ENCODE data around the gene C2orf15. TPM values are rescaled to one million over a fixed set of nuclear protein-coding genes. Genes with fewer than 3 reads are reported as not detected.

C2orf15 gene
- total RNA-seq, 1 experiment from 2014 or later, result 1.9 TPM

DNA sequence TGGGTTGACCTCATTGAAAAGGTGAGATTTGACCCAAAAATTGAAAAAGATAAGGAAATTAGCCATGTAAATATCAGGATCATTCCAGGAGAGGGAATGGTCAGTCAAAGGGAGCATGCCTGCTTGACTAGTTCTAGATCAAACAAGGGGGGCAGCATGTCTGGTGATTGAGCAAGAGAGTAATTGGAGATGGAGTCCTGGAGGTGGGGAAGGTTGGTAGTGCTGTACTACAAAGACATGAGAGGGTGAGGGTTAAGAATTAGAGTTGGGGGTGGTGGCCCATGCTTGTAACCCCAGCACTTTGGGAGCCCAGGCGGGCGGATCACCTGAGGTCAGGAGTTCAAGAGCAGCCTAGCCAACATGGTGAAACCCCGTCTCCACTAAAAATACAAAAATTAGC lies 41.5 kb downstream of the C2orf15 start (continued):
- TF ChIP-seq, protein P1, sequence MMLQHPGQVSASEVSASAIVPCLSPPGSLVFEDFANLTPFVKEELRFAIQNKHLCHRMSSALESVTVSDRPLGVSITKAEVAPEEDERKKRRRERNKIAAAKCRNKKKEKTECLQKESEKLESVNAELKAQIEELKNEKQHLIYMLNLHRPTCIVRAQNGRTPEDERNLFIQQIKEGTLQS (IDR thresholded peaks at IDR 0.05), result no peak
- TF ChIP-seq SIN3A (IDR thresholded peaks at IDR 0.05; ENCODE audit: low read depth), result no peak
- TF ChIP-seq SP1 (IDR thresholded peaks at IDR 0.05; ENCODE audit: low read depth), result no peak
- no peak for TF ChIP-seq YY1 (IDR thresholded peaks at IDR 0.05; ENCODE audit: extremely low read depth, insufficient replicate concordance, low read depth, low read length)
- no peak for TF ChIP-seq RAD21 (IDR thresholded peaks at IDR 0.05; ENCODE audit: low read depth)
- no peak for TF ChIP-seq TCF7L2 (IDR thresholded peaks at IDR 0.05; ENCODE audit: borderline replicate concordance, extremely low read depth, insufficient read depth, insufficient read length)
- TF ChIP-seq EZH2 (IDR thresholded peaks at IDR 0.05), result no peak
- TF ChIP-seq, protein P2, sequence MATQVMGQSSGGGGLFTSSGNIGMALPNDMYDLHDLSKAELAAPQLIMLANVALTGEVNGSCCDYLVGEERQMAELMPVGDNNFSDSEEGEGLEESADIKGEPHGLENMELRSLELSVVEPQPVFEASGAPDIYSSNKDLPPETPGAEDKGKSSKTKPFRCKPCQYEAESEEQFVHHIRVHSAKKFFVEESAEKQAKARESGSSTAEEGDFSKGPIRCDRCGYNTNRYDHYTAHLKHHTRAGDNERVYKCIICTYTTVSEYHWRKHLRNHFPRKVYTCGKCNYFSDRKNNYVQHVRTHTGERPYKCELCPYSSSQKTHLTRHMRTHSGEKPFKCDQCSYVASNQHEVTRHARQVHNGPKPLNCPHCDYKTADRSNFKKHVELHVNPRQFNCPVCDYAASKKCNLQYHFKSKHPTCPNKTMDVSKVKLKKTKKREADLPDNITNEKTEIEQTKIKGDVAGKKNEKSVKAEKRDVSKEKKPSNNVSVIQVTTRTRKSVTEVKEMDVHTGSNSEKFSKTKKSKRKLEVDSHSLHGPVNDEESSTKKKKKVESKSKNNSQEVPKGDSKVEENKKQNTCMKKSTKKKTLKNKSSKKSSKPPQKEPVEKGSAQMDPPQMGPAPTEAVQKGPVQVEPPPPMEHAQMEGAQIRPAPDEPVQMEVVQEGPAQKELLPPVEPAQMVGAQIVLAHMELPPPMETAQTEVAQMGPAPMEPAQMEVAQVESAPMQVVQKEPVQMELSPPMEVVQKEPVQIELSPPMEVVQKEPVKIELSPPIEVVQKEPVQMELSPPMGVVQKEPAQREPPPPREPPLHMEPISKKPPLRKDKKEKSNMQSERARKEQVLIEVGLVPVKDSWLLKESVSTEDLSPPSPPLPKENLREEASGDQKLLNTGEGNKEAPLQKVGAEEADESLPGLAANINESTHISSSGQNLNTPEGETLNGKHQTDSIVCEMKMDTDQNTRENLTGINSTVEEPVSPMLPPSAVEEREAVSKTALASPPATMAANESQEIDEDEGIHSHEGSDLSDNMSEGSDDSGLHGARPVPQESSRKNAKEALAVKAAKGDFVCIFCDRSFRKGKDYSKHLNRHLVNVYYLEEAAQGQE (IDR thresholded peaks at IDR 0.05; ENCODE audit: low read depth), result no peak
- no peak for TF ChIP-seq ZNF274 (IDR thresholded peaks at IDR 0.05; ENCODE audit: low read depth, low read length)
- no peak for TF ChIP-seq JUND (IDR thresholded peaks at IDR 0.05)
- no peak for TF ChIP-seq EGR1 (IDR thresholded peaks at IDR 0.05; ENCODE audit: low read depth)
- TF ChIP-seq CBX3 (IDR thresholded peaks at IDR 0.05; ENCODE audit: low read depth), result no peak

DNA sequence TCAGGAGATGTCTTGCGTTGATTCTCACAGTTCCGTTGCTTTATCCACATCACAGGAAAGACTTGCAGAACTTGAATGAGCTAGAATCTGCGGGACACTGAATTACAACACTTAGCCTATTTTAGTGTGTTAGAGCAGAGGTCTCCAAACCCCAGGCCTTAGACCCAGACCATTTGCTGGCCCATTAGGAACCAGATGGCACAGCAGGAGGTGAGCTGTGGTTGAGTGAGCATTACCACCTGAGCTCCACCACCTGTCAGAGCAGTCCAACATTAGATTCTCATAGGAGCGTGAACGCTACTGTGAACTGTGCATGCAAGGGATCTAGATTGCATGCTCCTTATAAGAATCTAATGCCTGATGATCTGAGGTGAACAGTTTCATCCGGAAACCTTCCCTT lies 43.3 kb downstream of the C2orf15 start:
- no peaks in the 10 kb centered on the region for H3K9me2 ChIP-seq (ENCODE audit: insufficient read depth)
- peaks cover 8 to 19% of the 10 kb centered on the region in 2 experiments; a peak in 3 of 4 replicates for H3K4me1 ChIP-seq (ENCODE audit: control insufficient read depth in 1 of 2, insufficient read depth in 2 of 2, low read length in 2 of 2)
- no peak overlapping the region for H3K4me2 ChIP-seq (ENCODE audit: low read length)
- no peaks in the 10 kb centered on the region for H3K27me3 ChIP-seq (ENCODE audit: insufficient read depth, low read length)
- peaks cover 3 to 15% of the 10 kb centered on the region in 2 experiments; a peak in 3 of 4 replicates for H3K36me3 ChIP-seq (ENCODE audit: control insufficient read depth in 1 of 2, insufficient read depth in 2 of 2, low read length in 2 of 2)
- CTCF ChIA-PET, result no interaction called here
- H3K27ac ChIP-seq (ENCODE audit: low read depth, low read length), result no peak overlapping the region
- RAD21 ChIA-PET (ENCODE audit: low non-redundant PET in 1 of 2, low total read pairs in 2 of 2, uncharacterized antibody in 2 of 2, unreplicated experiment in 2 of 2), result no interaction called here
- DNase-seq (ENCODE audit: low read depth, low spot score) (no peak), ATAC-seq (no peak)
- H3K9ac ChIP-seq (ENCODE audit: low read length), result no peak overlapping the region
- H3K9me3 ChIP-seq (ENCODE audit: control insufficient read depth in 1 of 2, insufficient read depth in 1 of 2, low read depth in 1 of 2, low read length in 2 of 2), result no peaks in the 10 kb centered on the region
- peaks cover 90% of the 10 kb centered on the region for H3K79me2 ChIP-seq (ENCODE audit: insufficient read depth, low read length)
- H3K4me3 ChIP-seq (replicated peaks in 1 of 2; ENCODE audit: low read depth in 1 of 2, low read length in 2 of 2), result no peak overlapping the region
- no TSS peak for BruUV-seq (replicated peaks)
- no peak overlapping the region for H2AFZ ChIP-seq (ENCODE audit: low read depth, low read length, poor library complexity, severe bottlenecking)
- POLR2A ChIA-PET, result no interaction called here
- no peaks in the 10 kb centered on the region for H4K20me1 ChIP-seq (ENCODE audit: insufficient read depth)
- intact Hi-C loops (cut with micrococcal nuclease), result no loop called here
- TF ChIP-seq ZNF274 (IDR thresholded peaks at IDR 0.05; ENCODE audit: low read depth, low read length) (no peak), RAD21 (IDR thresholded peaks at IDR 0.05; ENCODE audit: low read depth) (no peak), POLR2AphosphoS5 (IDR thresholded peaks at IDR 0.05; ENCODE audit: low read depth, low read length) (no peak), CEBPB (IDR thresholded peaks at IDR 0.05; ENCODE audit: low read depth) (no peak), EGR1 (IDR thresholded peaks at IDR 0.05; ENCODE audit: low read depth) (no peak), EZH2 (IDR thresholded peaks at IDR 0.05) (no peak), SIN3A (IDR thresholded peaks at IDR 0.05; ENCODE audit: low read depth) (no peak), SRF (IDR thresholded peaks at IDR 0.05; ENCODE audit: low read depth) (no peak), TCF7L2 (IDR thresholded peaks at IDR 0.05; ENCODE audit: borderline replicate concordance, extremely low read depth, insufficient read depth, insufficient read length) (no peak)
- TF ChIP-seq, protein P3, sequence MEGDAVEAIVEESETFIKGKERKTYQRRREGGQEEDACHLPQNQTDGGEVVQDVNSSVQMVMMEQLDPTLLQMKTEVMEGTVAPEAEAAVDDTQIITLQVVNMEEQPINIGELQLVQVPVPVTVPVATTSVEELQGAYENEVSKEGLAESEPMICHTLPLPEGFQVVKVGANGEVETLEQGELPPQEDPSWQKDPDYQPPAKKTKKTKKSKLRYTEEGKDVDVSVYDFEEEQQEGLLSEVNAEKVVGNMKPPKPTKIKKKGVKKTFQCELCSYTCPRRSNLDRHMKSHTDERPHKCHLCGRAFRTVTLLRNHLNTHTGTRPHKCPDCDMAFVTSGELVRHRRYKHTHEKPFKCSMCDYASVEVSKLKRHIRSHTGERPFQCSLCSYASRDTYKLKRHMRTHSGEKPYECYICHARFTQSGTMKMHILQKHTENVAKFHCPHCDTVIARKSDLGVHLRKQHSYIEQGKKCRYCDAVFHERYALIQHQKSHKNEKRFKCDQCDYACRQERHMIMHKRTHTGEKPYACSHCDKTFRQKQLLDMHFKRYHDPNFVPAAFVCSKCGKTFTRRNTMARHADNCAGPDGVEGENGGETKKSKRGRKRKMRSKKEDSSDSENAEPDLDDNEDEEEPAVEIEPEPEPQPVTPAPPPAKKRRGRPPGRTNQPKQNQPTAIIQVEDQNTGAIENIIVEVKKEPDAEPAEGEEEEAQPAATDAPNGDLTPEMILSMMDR (IDR thresholded peaks at IDR 0.05 in 2 of 3, conservative IDR thresholded peaks at IDR 0.05 in 1 of 3; ENCODE audit: borderline replicate concordance in 1 of 3, insufficient read depth in 1 of 3, low read depth in 2 of 3, low read length in 2 of 3), result no peak
- TF ChIP-seq, protein P2 (IDR thresholded peaks at IDR 0.05; ENCODE audit: low read depth), result no peak

Measured in HCT116 (cell line).